Measurements from ENCODE around the gene ZKSCAN4. TPM values are rescaled to one million over a fixed set of nuclear protein-coding genes. Genes with fewer than 3 reads are reported as not detected.

The ZKSCAN4 gene
- total and polyA plus RNA-seq, 2 of the 8 experiments (the other 6 are each of a cell fraction or from before 2014, with no cell fraction given) = 2.2 to 6.6 TPM

DNA sequence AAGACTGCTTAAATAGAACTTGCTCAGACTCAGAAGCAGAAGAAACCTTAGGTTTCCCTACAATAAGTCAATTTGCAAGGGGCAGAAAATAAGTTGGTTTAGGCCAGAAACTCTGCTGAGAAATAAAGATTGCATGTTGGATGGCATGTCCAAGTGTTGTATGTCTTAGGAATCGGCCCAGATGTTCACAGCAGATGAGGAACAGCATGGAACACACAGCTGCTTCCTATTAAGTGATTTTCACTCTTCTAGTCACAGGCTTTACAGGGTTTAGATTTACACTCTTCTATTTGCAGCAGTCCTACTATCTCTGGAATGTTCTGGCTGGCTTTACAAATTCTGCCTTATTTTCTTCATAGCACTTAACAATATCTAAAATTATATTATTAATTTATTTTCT lies 3.2 kb downstream of the ZKSCAN4 start (continued):
- TF ChIP-seq, protein P1, sequence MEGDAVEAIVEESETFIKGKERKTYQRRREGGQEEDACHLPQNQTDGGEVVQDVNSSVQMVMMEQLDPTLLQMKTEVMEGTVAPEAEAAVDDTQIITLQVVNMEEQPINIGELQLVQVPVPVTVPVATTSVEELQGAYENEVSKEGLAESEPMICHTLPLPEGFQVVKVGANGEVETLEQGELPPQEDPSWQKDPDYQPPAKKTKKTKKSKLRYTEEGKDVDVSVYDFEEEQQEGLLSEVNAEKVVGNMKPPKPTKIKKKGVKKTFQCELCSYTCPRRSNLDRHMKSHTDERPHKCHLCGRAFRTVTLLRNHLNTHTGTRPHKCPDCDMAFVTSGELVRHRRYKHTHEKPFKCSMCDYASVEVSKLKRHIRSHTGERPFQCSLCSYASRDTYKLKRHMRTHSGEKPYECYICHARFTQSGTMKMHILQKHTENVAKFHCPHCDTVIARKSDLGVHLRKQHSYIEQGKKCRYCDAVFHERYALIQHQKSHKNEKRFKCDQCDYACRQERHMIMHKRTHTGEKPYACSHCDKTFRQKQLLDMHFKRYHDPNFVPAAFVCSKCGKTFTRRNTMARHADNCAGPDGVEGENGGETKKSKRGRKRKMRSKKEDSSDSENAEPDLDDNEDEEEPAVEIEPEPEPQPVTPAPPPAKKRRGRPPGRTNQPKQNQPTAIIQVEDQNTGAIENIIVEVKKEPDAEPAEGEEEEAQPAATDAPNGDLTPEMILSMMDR (IDR thresholded peaks at IDR 0.05; ENCODE audit: control extremely low read depth in 1 of 3, insufficient read depth in 1 of 3, low read depth in 1 of 3, low read length in 3 of 3) = no peak
- TF ChIP-seq SP1 (IDR thresholded peaks at IDR 0.05; ENCODE audit: low read depth, low read length) = no peak
- no peak for TF ChIP-seq CEBPB (IDR thresholded peaks at IDR 0.05; ENCODE audit: low read depth, low read length)
- no peak for TF ChIP-seq SP4 (IDR thresholded peaks at IDR 0.05; ENCODE audit: low read length)
- no peak for TF ChIP-seq TBP (IDR thresholded peaks at IDR 0.05; ENCODE audit: low read depth, low read length)
- TF ChIP-seq, protein P2, sequence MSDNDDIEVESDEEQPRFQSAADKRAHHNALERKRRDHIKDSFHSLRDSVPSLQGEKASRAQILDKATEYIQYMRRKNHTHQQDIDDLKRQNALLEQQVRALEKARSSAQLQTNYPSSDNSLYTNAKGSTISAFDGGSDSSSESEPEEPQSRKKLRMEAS (IDR thresholded peaks at IDR 0.05) = no peak
- TF ChIP-seq ATF2 (IDR thresholded peaks at IDR 0.05; ENCODE audit: low read length) = no peak
- TF ChIP-seq SRF (IDR thresholded peaks at IDR 0.05; ENCODE audit: low read depth, low read length) = no peak
